IPS DF 19.7 (cell line): ENCODE data around the gene NECTIN1.
"Not testable (repeated sequence)": the region's sequence is repeated elsewhere in the genome, so short reads cannot be mapped to it uniquely, and the experiment has no call there.

ENCODE experiments used
- DNase-seq: peaks from one replicate; pipeline ENCODE4 v3.0.0-alpha.2; 2013; ENCODE audit warnings: low read depth, low spot score

The NECTIN1 gene

GRCh38 chr11:119619665-119620064 lies 109.3 kb downstream of the NECTIN1 start:
- DNase-seq, result no peak

GRCh38 chr11:119618208-119618909 lies 110.6 kb downstream of the NECTIN1 start:
- no peak for DNase-seq

GRCh38 chr11:119617340-119617713 lies 111.7 kb downstream of the NECTIN1 start:
- DNase-seq, result no peak

- no peak for DNase-seq
Observed at GRCh38 chr11:119616586-119617339, 112.2 kb downstream of the NECTIN1 start.

DNA sequence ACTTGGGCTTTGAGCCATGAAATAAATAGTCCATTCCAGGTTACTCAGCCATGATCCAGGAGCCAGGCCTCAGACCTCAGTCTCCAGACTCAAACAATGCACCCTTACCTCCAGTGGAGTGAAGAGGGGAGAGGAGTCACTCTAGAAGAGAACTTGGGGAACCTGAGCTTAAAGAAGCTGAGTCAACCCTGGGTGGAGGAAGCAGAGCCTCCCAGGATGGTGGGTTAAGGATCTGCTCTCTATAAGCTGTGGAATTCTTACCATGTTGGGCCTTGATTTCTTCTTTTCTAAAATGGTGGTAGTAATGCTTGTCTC lies 113.2 kb downstream of the NECTIN1 start:
- no peak for DNase-seq

DNA sequence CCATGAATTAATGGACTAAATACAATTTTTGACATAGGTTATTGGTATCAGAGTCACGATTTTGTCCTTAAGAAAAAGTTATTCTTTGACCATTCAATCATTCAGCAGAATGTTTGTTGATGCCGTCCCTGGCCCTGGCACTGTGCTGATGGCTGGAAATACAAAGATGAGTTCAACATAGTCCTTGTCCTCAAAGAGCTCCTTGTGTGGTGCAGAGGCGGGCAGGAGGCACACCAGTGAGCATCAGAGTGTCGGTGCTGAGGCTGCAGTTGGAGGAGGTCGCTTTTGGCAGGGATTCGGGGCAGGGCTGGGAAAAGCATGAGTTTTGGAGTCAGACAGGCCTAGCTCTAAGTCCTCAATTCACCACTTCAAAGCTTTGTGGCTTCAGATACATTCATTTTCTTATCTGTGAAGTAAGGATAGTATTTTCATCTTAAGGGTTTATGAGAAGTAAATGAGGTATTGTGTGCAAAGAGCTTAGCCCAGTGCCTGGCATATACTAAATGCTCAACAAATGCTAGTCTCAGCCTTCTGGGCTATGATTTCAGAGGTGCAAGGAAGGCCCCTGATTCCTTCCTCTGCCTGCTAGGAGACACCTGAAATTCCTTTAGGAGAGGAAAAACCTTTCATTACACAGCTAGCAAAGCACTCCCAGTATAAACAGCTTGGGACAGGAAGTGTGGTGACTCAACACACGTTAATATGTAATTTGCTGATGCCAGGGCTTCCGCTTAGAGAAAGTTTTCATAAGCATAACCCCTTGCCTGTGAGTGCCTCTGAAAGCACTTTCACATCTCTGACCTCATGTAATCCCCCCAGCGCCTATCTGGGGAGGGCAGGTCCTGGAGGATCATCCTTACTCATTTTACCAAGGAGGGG lies 113.8 kb downstream of the NECTIN1 start:
- no peak for DNase-seq

DNA sequence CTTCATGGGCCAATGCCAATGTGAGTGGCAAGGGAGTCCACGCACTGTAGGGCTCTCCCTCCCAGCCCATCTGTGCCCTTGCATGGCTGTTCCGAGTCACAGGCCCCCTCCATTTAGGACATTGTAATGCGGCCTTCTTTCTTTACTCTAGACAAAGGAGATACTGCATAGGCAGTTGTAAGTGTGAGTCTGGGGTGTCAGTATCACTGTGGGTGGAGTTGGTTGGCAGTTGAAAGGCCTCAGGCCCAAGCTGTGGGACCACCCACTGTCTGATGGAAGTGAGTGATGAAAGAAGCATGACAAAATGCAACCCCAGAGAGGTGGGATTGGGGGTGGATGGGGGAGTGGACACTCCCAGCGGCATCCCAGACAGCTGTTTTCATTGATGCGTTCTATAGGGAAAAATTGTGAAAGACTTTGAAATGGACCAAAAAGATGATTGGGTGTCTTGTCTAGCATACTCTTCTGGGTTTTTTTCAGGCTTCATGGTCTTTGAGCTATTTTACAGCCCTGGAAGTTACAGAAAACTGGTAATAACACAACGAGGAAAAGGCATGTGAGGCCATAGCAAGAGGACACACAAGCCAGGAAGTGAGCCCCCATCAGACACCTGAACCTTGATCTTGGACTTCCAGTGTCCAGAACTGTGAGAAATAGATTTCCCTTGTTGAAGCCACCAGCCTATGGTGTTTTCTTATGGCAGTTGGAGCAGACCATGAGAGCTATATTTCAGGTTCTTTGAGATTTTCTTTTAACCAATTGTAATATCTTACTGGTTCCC lies 114.6 kb downstream of the NECTIN1 start:
- DNase-seq, result no peak

DNA sequence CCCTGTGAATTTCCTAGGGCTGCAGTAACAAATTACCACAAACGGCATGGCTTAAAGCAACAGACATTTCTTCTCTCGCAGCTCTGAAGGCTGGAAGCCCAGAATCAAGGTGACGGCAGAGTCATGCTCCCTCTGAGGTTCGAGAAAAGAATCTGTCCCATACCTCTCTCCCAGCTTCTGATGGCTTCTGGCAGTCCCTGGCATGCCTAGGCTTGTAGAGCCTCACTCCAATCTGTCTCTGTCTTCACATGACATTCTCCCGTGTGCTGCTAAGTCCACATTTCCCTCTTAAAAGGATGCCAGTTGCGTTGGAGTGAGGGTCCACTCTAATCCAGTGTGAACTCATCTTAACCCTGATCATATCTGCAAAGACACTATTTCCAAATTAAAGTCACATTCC lies 116.2 kb downstream of the NECTIN1 start:
- DNase-seq, result no peak

DNA sequence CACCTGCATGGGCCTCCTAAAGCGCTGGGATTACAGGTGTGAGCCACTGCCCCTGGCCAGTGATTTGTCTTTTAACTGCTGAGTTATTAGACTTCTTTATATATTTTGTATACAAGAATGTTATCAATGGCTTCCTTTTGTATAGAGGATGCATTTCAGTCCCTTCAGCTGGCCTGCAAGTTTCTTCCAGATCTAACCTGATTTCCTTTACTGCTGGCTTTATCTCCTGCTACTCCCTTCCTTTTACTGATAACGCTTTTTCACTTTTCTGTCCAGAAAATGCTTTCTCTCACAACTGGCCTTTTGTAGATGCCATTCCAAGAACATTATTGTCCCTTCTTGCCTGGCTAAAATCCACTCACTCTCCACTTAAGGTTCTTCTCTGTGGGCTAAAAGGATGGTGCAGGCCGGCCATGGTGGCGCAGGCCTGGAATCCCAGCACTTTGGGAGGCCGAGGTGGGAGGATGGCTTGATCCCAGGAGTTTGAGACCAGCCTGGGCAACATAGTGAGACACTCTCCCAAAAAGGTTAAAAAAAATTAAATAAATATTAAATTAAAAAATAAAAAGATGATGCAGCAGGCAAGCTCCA lies 118.1 kb downstream of the NECTIN1 start:
- no peak for DNase-seq

- no peak for DNase-seq
Observed at GRCh38 chr11:119608781-119609180, 120.2 kb downstream of the NECTIN1 start.

GRCh38 chr11:119608201-119608600 lies 120.8 kb downstream of the NECTIN1 start:
- DNase-seq, result no peak

DNA sequence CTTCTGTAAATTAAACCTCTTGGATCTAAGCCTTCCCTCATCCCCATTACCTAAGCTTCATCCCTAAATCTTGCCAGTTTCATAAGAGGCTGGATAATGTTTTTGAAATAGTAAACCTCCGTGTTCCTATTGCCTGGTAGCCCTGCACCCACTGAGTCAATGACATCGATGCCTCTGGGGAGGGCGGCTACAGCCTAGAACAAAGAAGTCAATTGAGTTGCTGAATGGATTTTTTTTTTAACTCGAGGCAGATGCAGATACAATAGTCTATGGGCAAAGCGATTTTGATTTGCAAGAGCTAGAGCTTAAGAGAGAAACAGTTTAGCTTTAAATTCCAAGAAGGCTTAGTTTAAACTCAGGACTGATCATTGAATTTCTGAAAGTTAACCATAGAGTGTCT lies 121.3 kb downstream of the NECTIN1 start:
- DNase-seq, result no peak

- no peak for DNase-seq
Observed at GRCh38 chr11:119605137-119605665, 123.8 kb downstream of the NECTIN1 start.

DNA sequence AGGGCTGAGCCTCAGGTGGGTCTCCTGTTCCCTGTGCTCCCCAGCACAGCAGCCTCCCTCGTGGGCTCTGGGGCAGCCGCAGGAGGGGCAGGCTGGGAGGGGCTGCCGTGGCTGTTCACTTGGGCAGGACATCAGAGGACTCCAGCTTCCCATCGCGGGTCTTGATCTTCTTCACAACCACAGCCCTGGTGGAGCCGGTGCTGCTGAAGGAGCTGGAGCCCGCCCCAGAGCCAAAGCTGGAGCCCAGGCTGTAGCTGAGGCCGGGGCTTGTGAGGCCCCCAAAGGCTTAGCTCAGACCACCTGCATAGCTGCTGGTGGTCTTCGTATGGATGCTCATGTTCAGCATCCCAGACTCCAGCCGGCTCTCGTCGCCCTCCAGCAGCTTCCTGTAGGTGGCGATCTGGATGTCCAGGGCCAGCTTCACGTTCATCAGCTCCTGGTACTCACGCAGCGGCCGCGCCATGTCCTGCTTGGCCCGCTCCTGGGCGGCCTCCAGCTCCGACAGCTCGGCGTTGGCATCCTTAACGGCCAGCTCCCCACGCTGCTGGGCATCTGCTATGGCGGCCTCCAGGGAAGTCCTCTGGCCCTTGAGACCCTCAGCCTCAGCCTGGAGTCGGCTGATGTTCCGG lies 126.1 kb downstream of the NECTIN1 start:
- DNase-seq, result no peak

DNA sequence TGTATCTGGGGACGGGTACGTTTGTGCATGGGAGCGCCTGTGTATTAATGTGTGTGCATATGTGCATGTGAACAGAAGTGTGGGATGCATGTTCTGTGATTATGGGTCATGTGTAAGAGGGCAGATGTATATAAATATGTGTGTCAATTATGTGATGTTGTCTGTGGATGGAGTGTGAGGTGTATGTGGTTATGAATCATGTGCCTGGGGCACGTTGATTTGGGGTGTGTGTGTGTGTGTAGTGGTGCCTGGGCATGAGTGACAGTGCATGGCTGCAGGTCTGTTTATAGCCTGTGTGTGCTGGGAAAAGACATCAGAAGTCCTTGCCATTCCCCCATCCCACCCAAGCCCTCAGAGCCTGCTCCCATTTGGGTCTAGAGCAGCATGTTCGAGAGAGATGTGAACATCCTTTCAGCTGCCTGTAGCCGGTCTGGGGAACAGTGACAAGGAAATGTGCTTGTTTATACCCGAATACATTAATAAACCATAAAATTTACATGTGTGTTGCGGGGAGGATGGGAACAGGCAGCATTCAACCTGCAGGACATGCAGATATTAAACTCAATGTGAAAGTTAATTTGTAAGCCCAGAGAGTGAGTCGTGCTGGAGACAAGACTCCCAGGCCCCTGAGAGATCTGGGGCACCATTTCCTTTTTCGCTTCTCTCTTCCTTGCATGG lies 129.0 kb downstream of the NECTIN1 start:
- DNase-seq, result no peak

- DNase-seq, result not testable (repeated sequence)
Observed at GRCh38 chr11:119595941-119596340, 133.1 kb downstream of the NECTIN1 start.

- no peak for DNase-seq
Observed at GRCh38 chr11:119594639-119595249, 134.3 kb downstream of the NECTIN1 start.

DNA sequence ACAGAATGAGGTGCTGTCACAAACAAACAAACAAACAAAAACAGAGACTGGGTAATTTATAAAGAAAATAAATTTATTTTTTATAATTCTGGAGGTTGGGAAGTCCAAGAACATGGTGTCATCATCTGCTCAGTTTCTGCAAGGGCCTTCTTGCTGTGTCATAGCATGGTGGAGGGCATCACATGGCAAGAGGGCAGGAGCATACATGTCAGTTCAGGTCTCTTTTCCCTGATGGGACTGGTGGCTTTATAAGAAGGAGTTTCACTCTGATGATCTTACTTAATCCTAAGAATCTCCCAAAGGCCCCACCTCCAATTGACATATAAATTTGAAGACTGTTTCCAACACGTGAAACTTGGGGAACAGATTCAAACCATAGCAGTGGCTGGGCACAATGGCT lies 135.7 kb downstream of the NECTIN1 start:
- no peak for DNase-seq

DNA sequence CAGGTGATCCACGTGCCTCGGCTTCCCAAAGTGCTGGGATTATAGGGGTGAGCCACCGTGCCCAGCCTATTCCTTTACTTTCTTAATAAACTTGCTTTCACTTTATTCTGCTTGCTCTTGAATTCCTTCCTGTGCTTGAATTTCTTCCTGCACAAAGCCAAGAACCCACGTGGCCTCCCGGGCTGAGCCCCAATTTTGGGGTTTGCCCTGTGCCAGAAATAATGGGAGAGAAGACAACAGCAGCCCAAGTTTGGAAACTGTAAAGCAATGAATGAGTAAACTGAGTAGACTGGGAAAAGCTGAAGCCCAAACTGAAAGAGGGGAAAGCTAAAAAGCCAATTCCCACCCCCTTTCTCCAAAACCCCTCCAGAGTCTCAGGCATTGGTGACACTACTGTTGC lies 136.4 kb downstream of the NECTIN1 start:
- no peak for DNase-seq
